Measurements from ENCODE around the gene GBA3.

DNA sequence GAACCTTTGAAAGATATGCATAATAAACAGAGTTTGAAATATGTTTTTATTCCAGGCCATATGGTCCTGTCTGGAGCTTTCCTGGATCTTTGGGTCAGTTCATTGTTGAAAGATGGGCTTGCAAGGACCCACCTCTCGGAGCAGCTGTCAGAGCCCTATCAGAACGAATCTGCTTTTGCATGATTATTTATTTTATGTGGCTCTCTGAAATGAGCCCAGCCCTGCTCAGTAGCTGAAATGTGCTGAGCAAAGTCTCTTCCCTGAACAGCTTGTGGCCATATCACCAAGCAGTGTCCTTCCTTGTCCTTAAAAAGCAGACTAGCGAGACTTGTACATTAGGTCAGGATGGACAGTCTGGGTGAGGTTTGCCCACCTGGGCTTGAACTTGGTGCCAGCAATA lies 110.8 kb downstream of the GBA3 start:
- TF ChIP-seq, protein P1, sequence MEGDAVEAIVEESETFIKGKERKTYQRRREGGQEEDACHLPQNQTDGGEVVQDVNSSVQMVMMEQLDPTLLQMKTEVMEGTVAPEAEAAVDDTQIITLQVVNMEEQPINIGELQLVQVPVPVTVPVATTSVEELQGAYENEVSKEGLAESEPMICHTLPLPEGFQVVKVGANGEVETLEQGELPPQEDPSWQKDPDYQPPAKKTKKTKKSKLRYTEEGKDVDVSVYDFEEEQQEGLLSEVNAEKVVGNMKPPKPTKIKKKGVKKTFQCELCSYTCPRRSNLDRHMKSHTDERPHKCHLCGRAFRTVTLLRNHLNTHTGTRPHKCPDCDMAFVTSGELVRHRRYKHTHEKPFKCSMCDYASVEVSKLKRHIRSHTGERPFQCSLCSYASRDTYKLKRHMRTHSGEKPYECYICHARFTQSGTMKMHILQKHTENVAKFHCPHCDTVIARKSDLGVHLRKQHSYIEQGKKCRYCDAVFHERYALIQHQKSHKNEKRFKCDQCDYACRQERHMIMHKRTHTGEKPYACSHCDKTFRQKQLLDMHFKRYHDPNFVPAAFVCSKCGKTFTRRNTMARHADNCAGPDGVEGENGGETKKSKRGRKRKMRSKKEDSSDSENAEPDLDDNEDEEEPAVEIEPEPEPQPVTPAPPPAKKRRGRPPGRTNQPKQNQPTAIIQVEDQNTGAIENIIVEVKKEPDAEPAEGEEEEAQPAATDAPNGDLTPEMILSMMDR (IDR thresholded peaks at IDR 0.05): no peak
- no peak for TF ChIP-seq POLR2A (IDR thresholded peaks at IDR 0.05)

Measured in thyroid gland (tissue), 4 donors.